HCT116 (cell line): ENCODE measurements around the gene CDH23. TPM values are rescaled to one million over a fixed set of nuclear protein-coding genes. Genes with fewer than 3 reads are reported as not detected.

Source experiments
- ATAC-seq: fragments of 200-7000 bp; cut with Tn5 transposase; 2 replicates; pipeline ENCODE4 v1.9.1; 2020; ENCODE audit warnings: mild to moderate bottlenecking, moderate library complexity
- BruUV-seq: library from RNA; stranded (reverse); fragments of 400-500 nt; replicated peaks from 2 replicates; lab custom pipeline; 2021; lab: Mats Ljungman, UMichigan
- CTCF ChIA-PET: fragments of 300-600 bp; sonication (Branson Sonifier 250); formaldehyde crosslinking; loops from one replicate; lab custom pipeline; 2021; ENCODE audit warnings: antibody characterized with exemption; lab: Charles Lee
- POLR2A ChIA-PET: fragments of 300-600, 350-600 bp; sonication (Branson Sonifier 250); formaldehyde crosslinking; loops from one replicate; lab custom pipeline; 2021; ENCODE audit warnings: antibody characterized with exemption; lab: Charles Lee
- RAD21 ChIA-PET, 2 experiments: fragments of 300-600 bp; sonication (Branson Sonifier 250); formaldehyde crosslinking; loops; one replicate each; lab custom pipeline; 2023; ENCODE audit warnings: low total read pairs in 2 of 2; ENCODE audit not compliant: uncharacterized antibody in 2 of 2, unreplicated experiment in 2 of 2, low non-redundant PET in 1 of 2; lab: Charles Lee
- DNase-seq: peaks from one replicate; pipeline ENCODE4 v3.0.0-alpha.2; 2010; ENCODE audit warnings: low read depth, low spot score
- H2AFZ ChIP-seq: fragments of 200-600 bp; shearing (Covaris generic), sonication (generic); 2 replicates; pipeline ENCODE4 v1.6.1; 2017; ENCODE audit warnings: low read depth, mixed run types, mixed read lengths, antibody characterized with exemption, low read length; ENCODE audit not compliant: poor library complexity, severe bottlenecking
- H3K27ac ChIP-seq: 2 replicates; pipeline ENCODE4 v1.5.1; 2012; ENCODE audit warnings: low read depth, low read length
- H3K27me3 ChIP-seq: fragments of 200-600 bp; sonication (generic); 2 replicates; pipeline ENCODE4 v1.6.1; 2016; ENCODE audit warnings: mixed run types, low read length, mixed read lengths; ENCODE audit not compliant: insufficient read depth
- H3K36me3 ChIP-seq, 2 experiments: fragments of 200-500 bp in 1 of 2; fragments of 200-600 bp in 1 of 2; sonication (Bioruptor generic) in 1 of 2; sonication (generic) in 1 of 2; 2 replicates each; pipeline versions ENCODE4 v1.5.1 to v1.6.1; 2014 to 2016; ENCODE audit warnings: low read length in 2 of 2, inconsistent platforms in 1 of 2, mixed read lengths in 1 of 2, mixed run types in 1 of 2; ENCODE audit not compliant: insufficient read depth in 2 of 2, control insufficient read depth in 1 of 2
- H3K4me1 ChIP-seq, 2 experiments: fragments of 200-600 bp in 1 of 2; sonication (generic) in 1 of 2; 2 replicates each; pipeline versions ENCODE4 v1.5.1 to v1.6.1; 2012 to 2017; ENCODE audit warnings: low read length in 2 of 2, inconsistent platforms in 1 of 2, mild to moderate bottlenecking in 1 of 2, mixed read lengths in 1 of 2, mixed run types in 1 of 2, moderate library complexity in 1 of 2; ENCODE audit not compliant: insufficient read depth in 2 of 2, control insufficient read depth in 1 of 2
- H3K4me2 ChIP-seq: fragments of 200-600 bp; sonication (generic); 2 replicates; pipeline ENCODE4 v1.6.1; 2017; ENCODE audit warnings: mixed run types, low read length, mixed read lengths
- H3K4me3 ChIP-seq, 2 experiments: fragments of 200-600 bp in 1 of 2; sonication (generic) in 1 of 2; replicated peaks in 1 of 2; 2 replicates each; pipeline ENCODE4 v1.5.1; 2011 to 2016; ENCODE audit warnings: low read length in 2 of 2, control low read depth in 1 of 2, low read depth in 1 of 2, mild to moderate bottlenecking in 1 of 2, mixed read lengths in 1 of 2, mixed run types in 1 of 2
- H3K79me2 ChIP-seq: fragments of 200-600 bp; sonication (generic); 2 replicates; pipeline ENCODE4 v1.6.1; 2017; ENCODE audit warnings: mild to moderate bottlenecking, mixed run types, low read length, moderate library complexity, mixed read lengths; ENCODE audit not compliant: insufficient read depth
- H3K9ac ChIP-seq: fragments of 200-600 bp; sonication (generic); 2 replicates; pipeline ENCODE4 v1.6.1; 2016; ENCODE audit warnings: low read length, mixed read lengths
- H3K9me2 ChIP-seq: fragments of 200-600 bp; sonication (generic), shearing (Covaris generic); 2 replicates; pipeline ENCODE4 v1.6.1; 2017; ENCODE audit warnings: mixed run types, mild to moderate bottlenecking, moderate library complexity; ENCODE audit not compliant: insufficient read depth
- H3K9me3 ChIP-seq, 2 experiments: fragments of 200-500 bp in 1 of 2; fragments of 200-600 bp in 1 of 2; sonication (Bioruptor generic) in 1 of 2; sonication (generic) in 1 of 2; 2 replicates each; pipeline ENCODE4 v1.6.1; 2014 to 2017; ENCODE audit warnings: low read length in 2 of 2, mixed read lengths in 2 of 2, inconsistent platforms in 1 of 2, low read depth in 1 of 2, mild to moderate bottlenecking in 1 of 2, mixed run types in 1 of 2, moderate library complexity in 1 of 2; ENCODE audit not compliant: control insufficient read depth in 1 of 2, insufficient read depth in 1 of 2
- H4K20me1 ChIP-seq: fragments of 200-600 bp; sonication (generic), shearing (Covaris generic); 2 replicates; pipeline ENCODE4 v1.6.1; 2017; ENCODE audit warnings: mixed run types, mild to moderate bottlenecking, moderate library complexity; ENCODE audit not compliant: insufficient read depth
- CBX3 ChIP-seq: IDR thresholded peaks from 2 replicates; pipeline ENCODE4 v1.6.1; 2012; ENCODE audit warnings: low read depth
- CEBPB ChIP-seq: IDR thresholded peaks from 2 replicates; pipeline ENCODE4 v1.6.1; 2012; ENCODE audit warnings: low read depth
- CTCF ChIP-seq, 3 experiments: fragments of 200-600 bp in 1 of 3; sonication (generic) in 1 of 3; IDR thresholded peaks in 2 of 3; conservative IDR thresholded peaks in 1 of 3; 2 replicates each; pipeline ENCODE4 v1.5.1; 2012 to 2017; ENCODE audit warnings: low read depth in 2 of 3, low read length in 2 of 3, antibody characterized with exemption in 1 of 3, borderline replicate concordance in 1 of 3, control low read depth in 1 of 3, mild to moderate bottlenecking in 1 of 3, mixed read lengths in 1 of 3, mixed run types in 1 of 3, moderate library complexity in 1 of 3; ENCODE audit not compliant: insufficient read depth in 1 of 3
- EZH2 ChIP-seq: fragments of 200-600 bp; sonication (generic); IDR thresholded peaks from 2 replicates; pipeline ENCODE4 v1.6.1; 2017; ENCODE audit warnings: antibody characterized with exemption, mixed run types
- EZH2phosphoT487 ChIP-seq: fragments of 200-600 bp; IDR thresholded peaks from 2 replicates; pipeline ENCODE4 v1.6.1; 2018; ENCODE audit warnings: antibody characterized with exemption, borderline replicate concordance
- FOSL1 ChIP-seq: IDR thresholded peaks from 2 replicates; pipeline ENCODE4 v1.6.1; 2012; ENCODE audit warnings: low read depth
- POLR2A ChIP-seq: IDR thresholded peaks from 2 replicates; pipeline ENCODE4 v1.7.0; 2011; ENCODE audit warnings: borderline replicate concordance; ENCODE audit not compliant: insufficient read depth, insufficient read length; ENCODE audit errors: extremely low read depth
- RAD21 ChIP-seq: IDR thresholded peaks from 2 replicates; pipeline ENCODE4 v1.6.1; 2012; ENCODE audit warnings: low read depth, mild to moderate bottlenecking
- SIN3A ChIP-seq: IDR thresholded peaks from 2 replicates; pipeline ENCODE4 v1.6.1; 2012; ENCODE audit warnings: low read depth
- SRF ChIP-seq: IDR thresholded peaks from 2 replicates; pipeline ENCODE4 v1.6.1; 2012; ENCODE audit warnings: low read depth
- ZBTB33 ChIP-seq: IDR thresholded peaks from 2 replicates; pipeline ENCODE4 v1.6.1; 2011; ENCODE audit warnings: mild to moderate bottlenecking, low read length, moderate library complexity; ENCODE audit not compliant: insufficient replicate concordance; ENCODE audit errors: extremely low read depth
- ZNF274 ChIP-seq: fragments of 200-500 bp; sonication (Bioruptor generic); IDR thresholded peaks from 2 replicates; pipeline ENCODE4 v1.6.1; 2014; ENCODE audit warnings: mild to moderate bottlenecking, low read depth, low read length, inconsistent platforms
- intact Hi-C: fragments of 100-400 bp; cut with micrococcal nuclease; formaldehyde crosslinking; loops from 2 replicates; pipeline ENCODE4 v1.10.0; 2022
- total RNA-seq: library from RNA; stranded (reverse); gene quantifications from one replicate; pipeline ENCODE4 v1.2.1, GENCODE V29; 2021; ENCODE audit not compliant: unreplicated experiment
- TF ChIP-seq, protein P1 (sequence below): IDR thresholded peaks from 2 replicates; pipeline ENCODE4 v1.6.1; 2012; ENCODE audit warnings: low read depth

CDH23 gene
- total RNA-seq, 1 experiment from 2014 or later: not detected

- intact Hi-C loops: loop anchor here (1.0 to 5.0 kb wide), 3 partner anchors 84 to 253 kb away; partner anchors contain the start of gene SLC29A3
- ATAC-seq: peak; percentile 82
Measured at GRCh38 chr10:71569775-71570588, 173.3 kb downstream of the CDH23 start.

More at GRCh38 chr10:71569775-71570588, 173.3 kb downstream of the CDH23 start:
- no peaks in the 10 kb centered on the region for H3K9me3 ChIP-seq
- H3K4me3 ChIP-seq: no peak overlapping the region
- POLR2A ChIA-PET: no interaction called here
- 0 out of 2 replicates have a peak, but pooled peaks cover 3% of the 10 kb centered on the region for H3K27me3 ChIP-seq
- peak; percentile 18 for DNase-seq
- no peaks in the 10 kb centered on the region for H3K36me3 ChIP-seq
- no peak overlapping the region for H3K27ac ChIP-seq
- H3K9me2 ChIP-seq: no peaks in the 10 kb centered on the region
- TF ChIP-seq SIN3A (no peak), RAD21 (peak; percentile 79), POLR2A (no peak), ZBTB33 (no peak), EZH2 (no peak), ZNF274 (no peak), CTCF (IDR thresholded peaks at IDR 0.05 in 2 of 3, conservative IDR thresholded peaks at IDR 0.05 in 1 of 3; ENCODE audit: borderline replicate concordance in 1 of 3, insufficient read depth in 1 of 3, low read depth in 2 of 3, low read length in 2 of 3) (peak; percentile 67 to 88 (median 83)), EZH2phosphoT487 (no peak), CEBPB (no peak), FOSL1 (no peak), SRF (no peak), CBX3 (no peak)
- TF ChIP-seq, protein P1, sequence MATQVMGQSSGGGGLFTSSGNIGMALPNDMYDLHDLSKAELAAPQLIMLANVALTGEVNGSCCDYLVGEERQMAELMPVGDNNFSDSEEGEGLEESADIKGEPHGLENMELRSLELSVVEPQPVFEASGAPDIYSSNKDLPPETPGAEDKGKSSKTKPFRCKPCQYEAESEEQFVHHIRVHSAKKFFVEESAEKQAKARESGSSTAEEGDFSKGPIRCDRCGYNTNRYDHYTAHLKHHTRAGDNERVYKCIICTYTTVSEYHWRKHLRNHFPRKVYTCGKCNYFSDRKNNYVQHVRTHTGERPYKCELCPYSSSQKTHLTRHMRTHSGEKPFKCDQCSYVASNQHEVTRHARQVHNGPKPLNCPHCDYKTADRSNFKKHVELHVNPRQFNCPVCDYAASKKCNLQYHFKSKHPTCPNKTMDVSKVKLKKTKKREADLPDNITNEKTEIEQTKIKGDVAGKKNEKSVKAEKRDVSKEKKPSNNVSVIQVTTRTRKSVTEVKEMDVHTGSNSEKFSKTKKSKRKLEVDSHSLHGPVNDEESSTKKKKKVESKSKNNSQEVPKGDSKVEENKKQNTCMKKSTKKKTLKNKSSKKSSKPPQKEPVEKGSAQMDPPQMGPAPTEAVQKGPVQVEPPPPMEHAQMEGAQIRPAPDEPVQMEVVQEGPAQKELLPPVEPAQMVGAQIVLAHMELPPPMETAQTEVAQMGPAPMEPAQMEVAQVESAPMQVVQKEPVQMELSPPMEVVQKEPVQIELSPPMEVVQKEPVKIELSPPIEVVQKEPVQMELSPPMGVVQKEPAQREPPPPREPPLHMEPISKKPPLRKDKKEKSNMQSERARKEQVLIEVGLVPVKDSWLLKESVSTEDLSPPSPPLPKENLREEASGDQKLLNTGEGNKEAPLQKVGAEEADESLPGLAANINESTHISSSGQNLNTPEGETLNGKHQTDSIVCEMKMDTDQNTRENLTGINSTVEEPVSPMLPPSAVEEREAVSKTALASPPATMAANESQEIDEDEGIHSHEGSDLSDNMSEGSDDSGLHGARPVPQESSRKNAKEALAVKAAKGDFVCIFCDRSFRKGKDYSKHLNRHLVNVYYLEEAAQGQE: no peak
- TF ChIP-seq, all 23 proteins: peak for 2
- Histone ChIP-seq H3K9ac (no peak overlapping the region), H3K4me1 (no peaks in the 10 kb centered on the region), H4K20me1 (no peaks in the 10 kb centered on the region), H2AFZ (no peak overlapping the region), H3K4me2 (no peak overlapping the region), H3K79me2 (no peaks in the 10 kb centered on the region)
- BruUV-seq: no TSS peak
- ChIA-PET RAD21 (interaction anchor here in 1 of 2 experiments (1.2 kb wide), 1 partner anchor 186 kb away, joined by 4 read pairs; no protein-coding TSS in a partner anchor), CTCF (interaction anchor here (0.7 to 2.6 kb wide), 30 partner anchors 9 to 252 kb away, joined by 3 to 21 read pairs (median 4); partner anchors contain the start of gene SLC29A3)
